ENCODE results near the gene ALDH3A1.
A peak's percentile ranks its signal among the peaks of the same experiment; 100 is the strongest.
"Not testable (repeated sequence)": the region's sequence is repeated elsewhere in the genome, so short reads cannot be mapped to it uniquely, and the experiment has no call there.

The ALDH3A1 gene

DNA sequence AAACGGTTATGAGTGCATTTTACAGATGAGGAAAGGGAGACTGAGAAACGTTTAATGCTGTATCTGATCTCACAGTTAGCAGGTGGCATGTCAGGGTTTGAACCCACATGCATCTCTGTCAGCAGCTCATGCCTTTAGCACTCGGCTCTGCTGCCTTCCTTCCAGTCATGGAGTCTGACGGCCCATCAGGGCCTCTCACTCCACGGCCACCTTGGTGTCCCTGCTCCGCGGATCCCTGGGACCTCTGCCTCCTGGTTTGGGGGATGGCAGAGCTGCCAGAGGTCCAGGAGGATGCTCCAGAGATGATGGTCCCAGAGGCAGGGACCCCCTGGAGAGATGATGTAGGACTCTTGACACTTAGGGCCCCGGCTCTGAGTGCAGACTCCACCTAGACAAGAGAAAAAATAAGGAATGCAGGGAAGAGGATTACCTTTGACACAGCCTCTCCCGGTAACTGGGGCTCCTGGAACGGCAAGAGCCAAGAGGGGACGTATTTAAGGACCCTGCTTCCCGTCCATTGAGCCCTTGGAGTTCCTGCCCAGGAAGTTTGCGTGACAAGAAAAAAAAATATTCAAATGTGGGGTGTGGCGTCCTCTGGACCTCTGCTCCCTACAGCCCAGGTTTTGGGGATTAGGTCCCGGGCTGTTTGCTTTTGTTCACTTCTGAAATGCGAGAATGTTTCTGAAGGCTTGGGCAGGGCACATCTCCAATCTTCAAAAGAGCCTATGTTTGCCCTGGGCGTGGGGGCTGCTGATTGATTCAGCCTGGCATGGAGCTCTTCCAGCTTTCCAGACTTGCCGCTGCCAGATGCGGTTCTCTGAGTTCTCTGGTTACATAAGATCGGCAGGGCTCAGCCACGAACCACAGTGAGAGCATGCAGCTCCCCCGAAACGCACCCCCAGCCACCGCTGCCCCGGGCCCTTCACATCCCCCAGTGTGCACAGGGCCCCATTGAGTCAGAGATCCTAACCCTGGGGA lies at the start of gene ALDH3A1:
Gene ALDH3A1, minus strand, starts transcription at position 470 of the 978 bp plus-strand sequence. CDS start 3,169 bp downstream, outside the sequence.
- DNase-seq (ENCODE audit: low read depth in 2 of 2): no peak

DNA sequence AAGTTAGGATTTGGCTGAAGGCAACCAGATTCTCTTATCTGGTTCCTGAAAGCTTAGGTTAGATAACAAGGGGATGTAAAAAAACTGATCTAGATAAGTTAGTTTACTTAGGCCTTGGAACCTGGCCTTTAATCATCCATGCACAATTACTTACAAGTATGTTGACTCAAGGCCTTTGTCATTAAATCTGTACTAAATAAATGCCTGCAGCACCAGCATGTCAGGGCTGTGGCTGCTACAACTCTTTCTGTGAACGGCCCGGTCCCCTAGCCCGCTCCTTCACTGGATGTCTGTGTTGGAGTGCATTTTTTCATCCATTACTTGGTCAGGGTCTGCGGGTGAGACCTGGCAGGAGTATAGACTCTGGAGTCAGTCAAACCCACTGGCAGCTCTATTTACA lies 48.4 kb upstream of the ALDH3A1 start:
- DNase-seq (ENCODE audit: low read depth in 2 of 2): no peak

DNA sequence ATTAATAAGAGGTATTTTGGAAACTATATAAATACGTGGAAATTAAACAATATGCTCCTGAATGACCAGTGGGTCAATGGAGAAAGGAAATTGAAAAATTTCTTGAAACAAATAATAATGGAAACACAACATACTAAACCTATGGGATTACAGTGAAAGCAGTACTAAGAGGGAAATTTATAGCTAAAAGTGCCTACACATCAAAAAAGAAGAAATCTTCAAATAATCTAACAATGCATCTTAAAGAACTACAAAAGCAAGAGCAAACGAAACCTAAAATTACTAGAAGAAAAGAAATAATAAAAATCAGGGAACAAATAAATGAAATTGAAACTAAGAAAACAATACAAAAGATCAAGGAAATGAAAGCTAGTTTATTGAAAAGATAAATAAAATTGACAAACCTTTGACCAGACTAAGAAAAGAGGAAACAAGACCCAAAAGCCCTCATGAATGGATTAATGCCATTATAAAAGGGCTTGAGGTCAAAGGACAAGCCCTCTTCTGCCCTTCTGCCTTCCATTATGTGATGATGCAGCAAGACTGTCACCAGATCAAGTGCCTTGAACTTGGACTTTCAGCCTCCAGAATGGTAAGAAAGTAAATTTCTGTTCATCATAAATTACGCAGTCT lies 43.9 kb upstream of the ALDH3A1 start:
- no peak for DNase-seq (ENCODE audit: low read depth in 2 of 2)

DNA sequence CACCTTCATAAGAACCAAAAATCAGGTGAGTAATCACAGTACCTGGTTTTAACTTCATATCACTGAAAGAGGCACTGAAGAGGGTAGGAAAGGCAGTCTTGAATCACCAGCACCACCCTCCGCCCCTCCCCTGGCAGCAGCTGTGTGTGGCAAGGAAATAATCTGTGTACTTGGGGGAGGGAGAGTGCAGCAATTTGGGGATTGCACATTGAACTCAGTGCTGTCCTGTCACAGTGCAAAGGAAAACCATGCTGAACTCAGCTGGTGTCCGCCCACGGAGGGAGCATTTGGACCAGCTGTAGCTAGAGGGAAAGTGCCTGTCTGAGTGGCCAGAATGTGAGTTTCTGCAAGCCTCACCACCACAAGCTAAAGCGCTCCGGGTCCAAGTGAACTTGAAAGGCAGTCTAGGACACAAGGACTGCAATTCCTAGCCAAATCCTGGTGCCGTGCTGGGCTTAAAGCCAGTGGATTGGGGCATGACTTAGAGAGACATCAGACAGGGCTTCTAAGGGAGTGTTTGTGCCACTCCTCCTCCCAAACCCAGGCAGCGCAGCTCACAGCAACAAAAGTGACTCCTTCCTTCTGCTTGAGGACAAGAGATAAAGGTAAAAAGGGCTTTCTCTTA lies 39.7 kb upstream of the ALDH3A1 start:
- no peak for DNase-seq (ENCODE audit: low read depth in 2 of 2)

DNA sequence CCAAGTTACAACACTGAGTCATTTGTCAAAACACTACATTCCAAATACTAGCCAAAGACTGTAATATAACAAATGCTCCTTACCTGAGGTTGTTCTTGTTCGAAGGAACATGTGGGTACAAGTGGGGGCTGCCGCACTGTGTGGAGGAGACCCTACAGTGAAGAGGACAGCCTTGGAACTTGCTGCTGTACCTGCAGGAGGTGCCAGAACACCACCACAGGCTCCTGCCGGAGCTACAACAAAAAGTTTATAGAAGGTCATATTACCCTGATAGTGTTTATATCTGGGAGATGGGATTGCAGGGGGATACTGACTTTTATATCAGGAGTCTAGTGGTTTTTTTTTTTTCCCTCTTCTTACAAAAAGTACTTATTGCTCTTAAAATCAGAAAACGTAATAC lies 37.8 kb upstream of the ALDH3A1 start:
- DNase-seq (ENCODE audit: low read depth in 2 of 2): no peak

DNA sequence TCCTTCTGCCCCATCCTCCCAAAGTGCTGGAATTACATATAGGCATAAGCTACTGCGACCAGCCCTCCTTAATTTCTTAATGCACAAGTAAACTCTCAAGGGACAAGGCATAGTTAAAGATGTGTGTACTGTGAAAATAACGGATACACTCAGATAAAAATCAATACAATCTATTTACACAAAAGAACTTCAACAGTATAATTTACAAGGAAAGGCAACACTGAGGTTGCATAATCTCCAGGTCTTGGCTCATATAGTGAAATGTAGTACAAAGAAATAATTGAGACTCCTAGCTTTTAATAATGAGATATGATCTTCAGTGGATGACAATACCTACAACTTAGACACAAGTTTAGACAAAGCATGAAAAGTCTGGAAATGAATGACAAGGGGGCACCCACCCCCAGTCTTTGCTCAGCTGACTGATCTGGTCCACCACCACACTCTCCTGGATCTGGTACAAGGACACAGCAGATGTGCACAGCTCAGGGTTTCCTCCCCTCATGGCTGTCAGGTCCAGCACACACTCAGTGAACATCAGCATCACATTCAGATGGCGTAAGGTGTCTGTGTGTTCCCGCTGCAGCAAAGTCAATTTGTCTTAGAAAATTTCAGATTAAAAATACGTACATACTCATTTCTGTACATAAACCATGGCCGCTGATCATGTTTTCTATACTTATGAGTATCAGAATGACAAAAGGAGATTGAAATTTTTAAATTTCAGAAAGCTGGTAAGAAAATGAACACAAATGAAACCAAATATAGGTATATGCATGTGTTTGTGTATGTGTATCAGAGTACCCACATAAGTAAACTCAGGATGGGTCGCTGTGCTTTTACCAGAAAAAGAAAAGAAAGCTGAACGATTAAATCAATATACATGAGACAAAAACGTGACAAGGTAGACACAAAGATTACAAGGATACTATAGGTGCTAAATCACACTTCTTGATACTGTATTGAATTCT lies 33.7 kb upstream of the ALDH3A1 start:
- DNase-seq (ENCODE audit: low read depth in 2 of 2): no peak

DNA sequence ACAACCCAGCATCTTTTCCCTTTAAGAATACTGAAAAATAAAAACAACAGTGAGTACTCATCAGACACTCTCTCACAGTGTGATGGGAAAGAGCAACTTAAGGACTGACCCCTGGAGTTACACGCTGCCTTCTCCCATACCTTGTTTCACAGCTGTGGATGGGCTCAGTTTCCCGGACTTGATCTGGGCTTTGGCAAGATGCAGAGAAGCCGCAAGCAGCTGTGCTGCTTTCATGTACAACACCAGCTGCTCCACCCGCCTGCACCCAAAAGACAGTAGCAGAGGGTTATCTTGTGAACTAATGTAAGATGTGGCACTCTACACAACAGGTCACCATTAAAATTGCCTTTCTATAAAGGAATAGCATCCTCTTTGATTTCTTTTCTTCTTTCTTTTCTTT lies 32.7 kb upstream of the ALDH3A1 start:
- no peak for DNase-seq (ENCODE audit: low read depth in 2 of 2)

DNA sequence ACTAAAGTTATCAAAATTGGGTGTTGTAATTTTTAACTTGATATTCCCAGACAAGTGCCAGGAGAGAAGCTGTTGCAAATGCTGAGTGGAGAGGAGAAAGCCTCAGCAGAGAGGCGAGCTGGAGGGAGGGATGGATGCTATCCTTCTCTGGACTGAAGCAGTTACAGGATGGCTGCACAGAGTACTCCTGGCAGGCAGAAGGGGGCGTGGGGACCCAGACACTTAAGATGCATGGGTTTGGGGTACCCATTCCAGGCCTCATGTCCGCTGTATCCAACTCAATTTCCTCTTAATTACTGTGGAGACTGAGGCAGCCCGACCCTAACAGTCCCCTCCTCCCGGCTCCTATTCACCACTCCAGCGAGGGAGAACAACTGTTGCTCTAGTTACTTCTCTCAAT lies 25.4 kb upstream of the ALDH3A1 start:
- DNase-seq (ENCODE audit: low read depth in 2 of 2): no peak

DNA sequence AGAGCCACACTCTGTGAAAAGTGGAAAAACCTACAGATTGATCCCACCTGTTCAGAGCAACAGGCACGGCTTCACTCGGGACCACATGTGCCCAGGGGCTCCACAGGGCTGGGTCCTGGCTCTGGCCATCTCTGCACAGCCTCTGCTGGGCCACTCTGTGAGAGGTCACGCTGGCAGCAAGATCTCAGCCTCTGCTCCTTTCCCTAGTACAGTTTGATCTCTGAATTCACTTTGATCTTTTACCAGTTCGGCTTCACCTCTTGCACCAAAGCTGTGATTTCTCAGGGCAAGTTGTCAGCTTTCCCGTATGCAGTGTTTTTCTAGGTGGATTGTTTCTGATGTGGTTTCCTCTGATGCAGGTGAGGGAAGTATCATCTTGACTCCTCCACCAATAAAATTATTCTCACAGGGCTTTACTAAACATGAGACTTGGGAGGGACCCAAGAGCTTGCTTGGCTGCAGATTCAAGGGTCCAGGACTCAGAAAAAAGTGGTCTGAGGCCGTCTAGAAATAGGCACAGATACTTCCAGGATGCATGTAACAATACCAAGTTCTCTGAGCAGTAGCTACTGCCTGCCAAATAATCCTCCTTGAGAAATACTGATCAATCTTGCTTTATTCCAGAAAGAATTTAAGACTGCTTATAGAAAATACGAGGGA lies 24.0 kb upstream of the ALDH3A1 start:
- DNase-seq (ENCODE audit: low read depth in 2 of 2): peak in 1 of 2 donors; percentile 15

DNA sequence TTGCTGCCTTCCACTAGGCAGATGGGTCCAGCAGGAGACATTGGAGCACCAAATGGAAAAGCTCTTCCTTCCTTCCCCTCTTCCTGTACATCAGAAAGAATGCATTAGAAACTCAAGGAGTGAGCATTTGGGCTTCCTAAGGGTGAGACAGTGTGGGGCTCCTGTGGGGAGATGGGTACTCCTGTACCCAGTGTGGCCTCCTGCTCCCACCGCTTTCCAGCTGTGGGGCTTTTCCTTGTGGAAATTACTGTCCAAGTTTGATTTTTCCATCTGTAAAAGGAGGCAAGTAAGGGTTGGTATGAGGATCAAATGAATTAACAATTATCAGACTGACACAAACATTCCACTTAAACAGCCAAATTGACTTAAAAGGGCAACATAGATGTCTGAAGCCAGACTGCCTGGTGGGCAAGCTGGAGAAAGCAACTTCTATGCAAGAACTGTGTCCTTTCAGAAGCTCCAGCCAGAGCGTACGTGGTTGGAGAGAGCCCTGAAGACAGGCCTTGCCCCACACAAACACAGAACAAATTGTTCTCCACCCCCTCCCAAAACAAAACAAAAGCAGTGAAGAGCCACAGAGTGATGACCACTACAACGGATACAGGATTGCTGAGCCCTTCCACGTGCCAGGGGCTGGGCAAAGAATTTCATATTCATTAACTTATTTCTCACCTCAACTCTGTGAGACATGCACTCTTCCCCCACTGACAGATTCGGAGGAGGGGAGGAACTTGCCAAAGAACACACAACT lies 23.1 kb upstream of the ALDH3A1 start:
- DNase-seq (ENCODE audit: low read depth in 2 of 2): no peak

DNA sequence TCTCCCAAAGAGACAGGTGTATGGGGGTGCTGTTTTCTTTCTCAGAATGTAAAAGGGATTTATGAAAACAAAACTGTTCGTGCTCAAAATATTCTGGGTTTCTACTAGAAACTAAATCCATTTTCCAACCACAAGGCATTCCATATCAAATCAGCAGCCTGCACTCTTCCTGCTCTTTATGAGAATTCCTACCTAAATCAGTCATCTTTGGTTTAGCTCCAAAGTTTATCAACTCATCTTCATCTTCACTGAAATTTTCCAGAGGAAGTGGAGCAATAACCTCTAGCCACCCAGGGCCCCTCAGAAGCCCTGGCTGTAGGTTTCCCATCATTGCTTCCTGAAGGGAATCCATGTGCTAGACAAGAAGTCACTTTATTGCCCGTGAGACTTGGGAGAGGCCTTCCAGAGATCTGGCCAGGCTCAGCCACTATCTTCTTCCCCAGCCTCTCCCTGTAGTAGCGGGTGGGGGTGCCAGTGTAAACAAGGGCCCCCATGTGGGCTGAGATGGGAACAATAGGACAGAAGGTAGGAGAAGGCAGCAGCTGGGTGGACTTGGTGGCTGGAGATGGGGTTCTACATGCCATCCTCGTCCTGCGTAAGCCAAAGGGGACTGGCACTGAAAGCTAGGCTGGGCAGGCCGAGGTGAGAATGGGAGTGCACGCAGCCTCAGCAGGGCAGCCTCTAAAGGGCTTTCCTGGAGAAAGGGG lies 22.0 kb upstream of the ALDH3A1 start:
- no peak for DNase-seq (ENCODE audit: low read depth in 2 of 2)

DNA sequence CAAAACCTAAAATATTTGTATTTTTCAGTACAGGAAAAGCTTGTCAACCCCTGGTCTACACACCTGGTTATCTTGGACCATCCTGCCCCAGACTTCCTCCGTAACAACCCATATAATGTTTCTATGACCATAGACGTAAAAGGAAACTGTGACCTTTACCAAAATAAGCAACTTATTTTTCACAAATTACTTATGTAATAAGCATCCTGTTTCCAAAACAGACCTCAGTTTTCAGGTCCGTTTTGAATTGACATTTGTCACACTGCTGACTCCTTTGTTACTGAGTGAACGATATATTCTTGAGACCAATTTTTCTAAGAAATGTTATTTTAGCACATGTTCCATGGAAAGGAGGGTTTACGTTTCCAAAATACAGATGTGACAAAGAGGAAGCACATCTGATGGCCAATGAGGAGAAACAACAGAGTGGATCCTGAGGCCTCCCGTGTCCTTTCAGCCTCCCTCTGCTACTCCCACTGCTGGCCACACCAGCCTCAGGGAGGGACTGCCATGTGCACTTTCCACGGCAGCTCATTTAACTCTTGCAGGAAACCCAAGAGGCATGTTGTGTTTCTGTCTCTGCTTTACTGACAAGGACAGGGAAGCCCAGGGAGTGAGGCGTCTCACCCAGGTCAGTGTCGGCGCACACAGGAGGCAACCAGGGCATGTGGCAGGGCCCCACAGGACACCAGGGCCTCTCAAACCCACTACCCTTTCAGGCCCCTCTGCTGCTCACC lies 20.1 kb upstream of the ALDH3A1 start:
- no peak for DNase-seq (ENCODE audit: low read depth in 2 of 2)

DNA sequence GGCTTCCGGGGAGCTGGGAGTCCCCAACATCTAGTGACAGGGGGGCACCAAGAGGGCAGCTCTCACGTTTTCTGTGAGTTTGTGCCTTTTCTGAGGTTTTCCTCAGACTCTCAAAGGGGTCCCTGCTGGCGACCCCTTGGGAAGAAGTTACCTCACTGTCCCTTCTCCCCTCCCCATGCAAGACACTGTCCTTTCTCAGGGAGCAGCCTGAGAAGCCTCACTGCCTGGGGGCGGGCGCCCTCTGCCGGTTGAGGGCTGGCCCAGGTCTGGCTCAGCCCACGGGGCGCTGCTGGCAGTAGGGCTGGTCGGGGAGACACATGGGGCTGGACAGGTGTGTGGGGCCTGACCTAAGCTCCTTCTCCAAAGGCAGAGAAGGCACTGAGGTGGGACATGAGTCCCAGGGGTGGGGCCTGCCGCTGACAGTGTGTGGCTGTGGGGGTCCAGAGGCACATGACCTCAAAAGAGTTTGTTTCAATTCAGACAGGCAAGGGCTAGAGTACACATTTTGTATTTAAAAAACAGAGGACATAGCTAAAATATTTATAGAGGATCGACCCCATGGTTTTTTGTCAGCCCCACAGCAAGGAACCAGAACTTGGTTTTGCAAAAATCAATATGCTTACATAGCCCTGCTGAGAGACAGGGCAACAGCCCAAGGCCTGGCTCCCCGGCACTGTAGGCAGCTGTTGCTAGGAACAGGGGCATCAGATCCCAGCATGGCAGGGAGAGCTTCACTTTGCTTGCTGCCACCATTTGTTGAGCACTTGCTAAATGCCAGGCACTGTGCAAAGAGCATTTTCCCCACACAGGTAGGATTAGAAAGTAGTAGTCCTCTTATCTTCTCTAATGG lies 18.5 kb upstream of the ALDH3A1 start:
- peak; percentile 69 to 83 for DNase-seq (ENCODE audit: low read depth in 2 of 2)

DNA sequence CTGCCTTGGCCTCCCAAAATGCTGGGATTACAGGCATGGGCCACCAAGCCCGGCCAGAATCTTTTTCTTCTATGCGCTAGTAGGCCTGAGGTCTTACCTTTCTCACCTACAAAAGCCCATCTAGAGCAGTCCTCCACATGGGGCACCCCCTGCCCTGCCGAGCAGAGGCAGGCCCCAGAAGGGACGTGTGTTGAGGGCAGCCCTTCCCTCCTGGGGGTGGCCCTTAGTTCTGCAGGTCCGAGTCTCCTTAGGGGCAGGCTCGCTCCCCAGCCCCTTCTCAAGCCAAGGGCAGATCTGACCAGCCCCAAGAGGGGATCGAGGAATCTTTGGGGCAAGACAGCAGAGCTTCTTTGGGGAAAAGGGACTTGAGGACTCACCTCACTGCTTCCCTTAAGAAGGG lies 17.9 kb upstream of the ALDH3A1 start:
- no peak for DNase-seq (ENCODE audit: low read depth in 2 of 2)

DNA sequence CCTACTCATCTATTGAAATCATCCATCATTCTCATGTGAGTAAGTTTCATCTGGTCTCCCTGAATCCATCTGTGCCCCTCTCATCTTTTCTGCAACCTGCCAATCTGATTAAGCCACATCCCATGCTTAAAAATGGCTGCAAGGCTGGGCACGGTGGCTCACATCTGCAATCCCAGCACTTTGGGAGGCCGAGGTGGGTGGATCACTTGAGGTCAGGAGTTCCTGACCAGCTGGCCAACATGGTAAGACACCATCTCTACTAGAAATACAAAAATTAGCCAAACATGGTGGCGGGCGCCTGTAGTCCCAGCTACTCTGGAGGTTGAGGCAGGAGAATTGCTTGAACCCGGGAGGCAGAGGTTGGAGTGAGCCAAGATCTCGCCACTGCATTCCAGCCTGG lies 15.9 kb upstream of the ALDH3A1 start:
- DNase-seq (ENCODE audit: low read depth in 2 of 2): not testable (repeated sequence)

DNA sequence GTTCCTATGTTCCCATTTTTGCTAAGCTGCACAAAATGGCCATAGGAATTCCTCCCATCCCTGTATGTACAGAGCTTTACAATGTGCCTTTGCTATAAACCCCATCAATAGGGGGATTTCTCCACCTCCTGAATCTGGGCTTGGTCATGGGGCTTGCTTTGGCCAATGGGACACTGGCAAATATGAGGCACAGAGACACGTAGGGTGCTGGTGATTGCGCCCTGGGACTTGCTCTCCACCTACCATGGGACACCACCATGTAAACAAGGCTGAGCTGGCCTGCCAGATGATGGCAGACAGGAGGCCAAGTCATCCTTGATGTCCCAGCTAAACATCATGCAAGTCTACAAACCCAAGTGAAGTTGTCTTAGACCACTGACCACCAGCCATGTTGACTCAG lies 15.3 kb upstream of the ALDH3A1 start:
- DNase-seq (ENCODE audit: low read depth in 2 of 2): no peak

DNA sequence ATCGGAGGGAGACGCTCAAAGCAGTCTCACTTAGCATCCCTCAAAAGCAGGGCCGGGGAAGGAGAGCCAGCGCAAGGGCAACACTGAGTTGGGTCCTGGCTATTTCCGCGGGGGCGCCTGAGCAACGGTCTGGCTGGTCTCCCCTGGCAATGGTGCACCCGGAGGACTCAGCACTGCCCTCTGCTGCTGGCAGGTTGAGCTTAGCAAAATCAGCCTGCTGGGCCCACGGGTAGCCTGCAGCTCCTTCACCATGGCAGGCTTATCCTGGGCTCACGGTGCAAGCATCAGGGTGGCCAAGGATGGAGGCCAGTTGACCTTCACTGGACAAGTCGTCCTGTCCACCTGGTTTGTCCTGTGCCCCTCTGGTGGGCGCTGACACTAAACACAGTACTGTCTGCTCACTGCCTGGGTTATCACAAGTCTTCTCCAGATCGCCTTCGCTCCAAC lies 14.4 kb upstream of the ALDH3A1 start:
- peak; percentile 47 to 51 for DNase-seq (ENCODE audit: low read depth in 2 of 2)

DNA sequence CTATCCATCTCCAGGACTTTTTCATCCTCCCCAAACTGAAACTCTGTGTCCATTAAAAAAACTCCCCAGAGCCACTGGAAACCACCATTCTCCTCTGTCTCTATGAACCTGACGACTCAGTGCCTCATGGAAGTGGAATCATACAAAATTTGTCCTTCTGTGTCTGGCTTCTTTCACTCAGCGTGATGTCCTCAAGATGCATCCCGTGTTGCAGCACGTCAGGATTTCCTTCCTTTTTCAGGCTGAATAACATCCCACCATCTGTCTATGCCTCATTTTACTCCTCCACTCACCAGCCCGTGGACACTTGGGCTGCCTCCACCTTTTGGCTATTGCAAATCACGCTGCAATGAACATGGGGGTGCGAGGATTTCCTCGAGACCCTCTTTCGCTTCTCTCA lies 12.6 kb upstream of the ALDH3A1 start:
- no peak for DNase-seq (ENCODE audit: low read depth in 2 of 2)

All from stimulated activated CD4-positive, alpha-beta T cell treated with anti-CD3 and anti-CD28 coated beads, Interleukin-1b, Interleukin-23, amount 100 ng/mL, for 4 hours (primary cell).